ENCODE results near the gene PHYHIPL.

The PHYHIPL gene

GRCh38 chr10:59270492-59270891 lies 94.0 kb downstream of the PHYHIPL start:
- ChIA-PET POLR2A (no interaction called here), CTCF (interaction anchor here (0.7 kb wide), 1 partner anchor 13 kb away, joined by 3 read pairs; no protein-coding TSS in a partner anchor)
- TF ChIP-seq, protein P1, sequence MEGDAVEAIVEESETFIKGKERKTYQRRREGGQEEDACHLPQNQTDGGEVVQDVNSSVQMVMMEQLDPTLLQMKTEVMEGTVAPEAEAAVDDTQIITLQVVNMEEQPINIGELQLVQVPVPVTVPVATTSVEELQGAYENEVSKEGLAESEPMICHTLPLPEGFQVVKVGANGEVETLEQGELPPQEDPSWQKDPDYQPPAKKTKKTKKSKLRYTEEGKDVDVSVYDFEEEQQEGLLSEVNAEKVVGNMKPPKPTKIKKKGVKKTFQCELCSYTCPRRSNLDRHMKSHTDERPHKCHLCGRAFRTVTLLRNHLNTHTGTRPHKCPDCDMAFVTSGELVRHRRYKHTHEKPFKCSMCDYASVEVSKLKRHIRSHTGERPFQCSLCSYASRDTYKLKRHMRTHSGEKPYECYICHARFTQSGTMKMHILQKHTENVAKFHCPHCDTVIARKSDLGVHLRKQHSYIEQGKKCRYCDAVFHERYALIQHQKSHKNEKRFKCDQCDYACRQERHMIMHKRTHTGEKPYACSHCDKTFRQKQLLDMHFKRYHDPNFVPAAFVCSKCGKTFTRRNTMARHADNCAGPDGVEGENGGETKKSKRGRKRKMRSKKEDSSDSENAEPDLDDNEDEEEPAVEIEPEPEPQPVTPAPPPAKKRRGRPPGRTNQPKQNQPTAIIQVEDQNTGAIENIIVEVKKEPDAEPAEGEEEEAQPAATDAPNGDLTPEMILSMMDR (IDR thresholded peaks at IDR 0.05; ENCODE audit: control extremely low read depth, extremely low read depth, low read depth, missing control alignments) = no peak
- DNase-seq (ENCODE audit: extremely low spot score) = no peak

GRCh38 chr10:59271160-59271559 lies 94.7 kb downstream of the PHYHIPL start:
- no peak for DNase-seq (ENCODE audit: extremely low spot score)
- TF ChIP-seq, protein P1 (IDR thresholded peaks at IDR 0.05; ENCODE audit: control extremely low read depth, extremely low read depth, low read depth, missing control alignments) = no peak
- ChIA-PET POLR2A (no interaction called here), CTCF (interaction anchor here (0.7 kb wide), 1 partner anchor 13 kb away, joined by 3 read pairs; no protein-coding TSS in a partner anchor)

DNA sequence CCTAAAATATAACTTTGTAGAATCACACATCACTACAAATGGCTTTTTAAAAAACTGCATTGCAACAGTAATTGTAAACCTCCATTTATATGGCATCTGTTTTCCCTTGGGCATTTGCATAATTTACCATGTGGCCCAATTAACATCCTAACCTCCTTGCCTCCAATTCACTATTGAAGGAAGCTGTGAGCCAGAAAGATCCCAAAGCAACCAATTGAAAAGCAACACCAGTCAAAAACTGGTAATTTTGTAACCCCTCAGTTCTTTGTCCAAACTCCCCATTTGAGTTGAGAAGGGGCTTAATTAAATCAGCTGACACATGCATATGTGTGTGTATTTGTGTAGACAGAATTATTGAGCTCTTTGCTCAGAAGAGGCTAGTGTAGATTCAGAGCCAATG lies 95.6 kb downstream of the PHYHIPL start:
- CTCF ChIA-PET = interaction anchor here (0.9 kb wide), 1 partner anchor 319 kb away, joined by 3 read pairs; no protein-coding TSS in a partner anchor
- POLR2A ChIA-PET = no interaction called here
- DNase-seq (ENCODE audit: extremely low spot score) = no peak
- TF ChIP-seq, protein P1 (IDR thresholded peaks at IDR 0.05; ENCODE audit: control extremely low read depth, extremely low read depth, low read depth, missing control alignments) = no peak

DNA sequence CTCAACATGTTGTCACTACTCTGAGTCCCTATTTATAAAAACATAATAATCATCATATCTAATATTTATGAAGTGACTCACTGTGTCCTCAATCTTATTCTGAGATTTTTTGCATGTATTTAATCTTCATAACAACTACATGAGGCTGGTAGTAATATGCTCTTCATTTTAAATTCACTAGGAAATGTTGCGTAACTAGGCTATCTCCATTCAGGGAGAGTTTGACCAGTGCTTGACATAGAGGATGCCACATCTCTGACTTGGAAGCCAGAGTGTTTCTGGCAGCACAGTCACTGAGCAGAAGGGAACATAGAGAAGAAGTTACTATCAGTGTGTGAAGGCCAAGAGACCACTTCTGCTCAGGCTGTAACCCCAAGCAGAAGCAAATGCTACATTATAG lies 97.0 kb downstream of the PHYHIPL start:
- no peak for DNase-seq (ENCODE audit: extremely low spot score)
- ChIA-PET POLR2A (no interaction called here), CTCF (no interaction called here)
- TF ChIP-seq, protein P1 (IDR thresholded peaks at IDR 0.05; ENCODE audit: control extremely low read depth, extremely low read depth, low read depth, missing control alignments) = no peak

DNA sequence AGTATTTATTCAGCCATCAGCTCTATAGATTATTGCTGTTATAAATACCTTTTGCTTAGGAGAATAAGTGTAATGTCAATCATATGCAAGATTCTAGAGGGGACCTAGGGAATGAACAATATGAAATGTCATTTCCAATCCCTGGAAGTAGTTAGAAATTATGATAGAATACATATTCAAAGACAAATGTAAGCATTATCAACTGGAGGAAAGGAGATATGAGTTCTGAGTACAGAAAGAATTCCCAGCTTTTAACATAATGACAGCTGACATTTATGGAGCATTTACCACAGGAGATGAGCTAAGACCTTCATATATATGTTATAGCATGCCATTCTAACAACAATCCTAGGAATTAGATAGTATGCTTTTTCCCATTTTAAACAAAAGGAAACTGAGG lies 99.7 kb downstream of the PHYHIPL start:
- DNase-seq (ENCODE audit: extremely low spot score) = no peak
- ChIA-PET CTCF (interaction anchor here (1.0 to 2.0 kb wide), 4 partner anchors 9 to 19 kb away, joined by 3 to 7 read pairs (median 4); no protein-coding TSS in a partner anchor), POLR2A (no interaction called here)
- TF ChIP-seq, protein P1 (IDR thresholded peaks at IDR 0.05; ENCODE audit: control extremely low read depth, extremely low read depth, low read depth, missing control alignments) = no peak

DNA sequence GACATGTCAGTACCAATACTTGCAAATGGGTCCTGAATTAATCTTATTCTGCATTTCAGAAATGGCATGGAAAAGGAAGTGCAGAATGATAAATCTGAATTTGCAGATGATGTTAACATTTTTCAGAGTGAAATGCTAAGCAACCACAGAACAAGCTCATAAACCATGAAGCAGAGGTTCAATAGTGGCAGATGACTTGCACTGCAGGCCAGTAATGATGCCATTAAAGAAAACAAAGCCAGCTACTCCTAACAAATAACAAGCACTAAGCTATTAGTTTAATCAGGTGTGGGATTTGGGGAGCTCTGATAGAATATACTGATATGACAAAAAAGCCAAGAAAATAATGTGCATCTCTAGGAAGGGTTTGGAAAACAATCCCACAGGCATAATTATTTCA lies 100.5 kb downstream of the PHYHIPL start:
- TF ChIP-seq, protein P1 (IDR thresholded peaks at IDR 0.05; ENCODE audit: control extremely low read depth, extremely low read depth, low read depth, missing control alignments) = no peak
- no peak for DNase-seq (ENCODE audit: extremely low spot score)
- ChIA-PET CTCF (interaction anchor here (1.3 to 2.0 kb wide), 3 partner anchors 8 to 18 kb away, joined by 3 to 7 read pairs (median 5); no protein-coding TSS in a partner anchor), POLR2A (no interaction called here)

All from GM10248 (cell line).